NCI-H146 treated with DMSO at 0.1 percent for 48 hours (cell line): Measurements from ENCODE around the gene PRDM15.

Experiments used
- DNase-seq: peaks from one replicate; lab custom pipeline; 2025; ENCODE audit not compliant: unreplicated experiment; lab: John Stamatoyannopoulos, UW

Gene PRDM15

GRCh38 chr21:41766883-41767605 lies 112.1 kb downstream of the PRDM15 start, which contains the start of gene RIPK4:
TSS of gene RIPK4 (minus strand) at chr21:41767052. CDS start at chr21:41767041, 11 bp downstream.
- peak; percentile 64 for DNase-seq

- DNase-seq = no peak
Observed at GRCh38 chr21:41765973-41766882, 112.9 kb downstream of the PRDM15 start.

GRCh38 chr21:41765420-41765821 lies 113.7 kb downstream of the PRDM15 start:
- no peak for DNase-seq

DNA sequence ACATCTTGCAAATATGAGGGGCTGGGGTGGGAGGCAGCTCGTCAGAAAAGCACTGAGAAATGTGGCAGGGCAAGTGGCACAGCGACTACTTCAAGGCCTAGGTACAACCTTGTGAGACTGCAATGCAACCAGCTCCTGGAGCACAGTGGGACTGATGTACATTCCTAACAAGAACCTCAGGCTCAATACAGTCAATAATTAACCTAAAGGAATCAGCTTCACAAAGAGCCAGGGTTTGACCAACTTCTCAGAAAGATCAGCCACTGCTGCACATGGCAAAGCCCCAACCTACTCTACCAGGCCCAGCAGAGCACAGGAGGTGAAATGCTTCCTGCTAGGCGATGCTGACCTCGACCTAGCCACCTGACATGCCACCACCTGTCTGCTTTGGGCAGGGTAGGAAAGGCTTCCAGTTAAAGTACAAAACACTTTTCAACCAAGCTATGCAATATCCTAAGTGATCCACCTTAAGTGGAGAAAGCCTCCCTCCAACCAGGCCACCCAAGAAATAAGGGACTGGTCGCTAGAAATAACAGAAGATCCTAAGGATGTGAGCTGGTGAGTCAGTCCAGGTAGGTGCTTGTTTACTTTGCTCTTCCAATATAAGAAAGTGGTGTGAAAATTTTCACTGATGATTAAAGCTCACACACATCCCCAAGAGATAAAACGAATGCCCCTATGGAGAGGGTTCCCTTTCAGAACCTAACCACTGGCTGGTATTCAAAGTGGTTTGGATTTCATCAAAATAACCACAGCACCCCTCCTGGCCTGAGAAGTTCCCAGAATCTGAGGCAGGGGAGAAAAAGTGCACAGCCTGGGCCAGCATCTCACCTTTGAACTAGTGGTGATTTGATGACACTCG lies 114.4 kb downstream of the PRDM15 start:
- DNase-seq = no peak

DNA sequence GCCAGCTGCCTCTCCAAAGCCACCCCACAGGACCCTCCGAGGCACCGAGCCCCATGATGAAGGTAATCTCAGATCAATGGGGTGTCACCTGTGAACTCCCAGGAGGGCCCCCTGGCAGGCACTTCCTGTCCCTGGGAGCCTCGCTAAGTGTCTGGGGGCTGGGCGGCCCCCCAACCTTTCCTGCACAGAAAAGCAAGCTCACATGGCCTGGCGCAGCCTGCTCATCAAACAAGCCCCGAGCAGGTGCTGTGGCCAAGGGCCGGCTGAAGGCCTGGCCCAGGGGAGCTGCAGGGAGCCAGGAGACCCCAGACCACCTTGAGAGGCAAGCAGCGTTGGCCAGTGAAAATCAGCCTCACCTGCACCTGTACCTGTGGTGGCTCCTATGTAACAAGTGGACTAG lies 115.1 kb downstream of the PRDM15 start:
- DNase-seq = no peak

GRCh38 chr21:41763398-41763931 lies 115.7 kb downstream of the PRDM15 start:
- no peak for DNase-seq

- no peak for DNase-seq
Observed at GRCh38 chr21:41762753-41763152, 116.4 kb downstream of the PRDM15 start.

GRCh38 chr21:41761934-41762635 lies 117.1 kb downstream of the PRDM15 start:
- DNase-seq = no peak

DNA sequence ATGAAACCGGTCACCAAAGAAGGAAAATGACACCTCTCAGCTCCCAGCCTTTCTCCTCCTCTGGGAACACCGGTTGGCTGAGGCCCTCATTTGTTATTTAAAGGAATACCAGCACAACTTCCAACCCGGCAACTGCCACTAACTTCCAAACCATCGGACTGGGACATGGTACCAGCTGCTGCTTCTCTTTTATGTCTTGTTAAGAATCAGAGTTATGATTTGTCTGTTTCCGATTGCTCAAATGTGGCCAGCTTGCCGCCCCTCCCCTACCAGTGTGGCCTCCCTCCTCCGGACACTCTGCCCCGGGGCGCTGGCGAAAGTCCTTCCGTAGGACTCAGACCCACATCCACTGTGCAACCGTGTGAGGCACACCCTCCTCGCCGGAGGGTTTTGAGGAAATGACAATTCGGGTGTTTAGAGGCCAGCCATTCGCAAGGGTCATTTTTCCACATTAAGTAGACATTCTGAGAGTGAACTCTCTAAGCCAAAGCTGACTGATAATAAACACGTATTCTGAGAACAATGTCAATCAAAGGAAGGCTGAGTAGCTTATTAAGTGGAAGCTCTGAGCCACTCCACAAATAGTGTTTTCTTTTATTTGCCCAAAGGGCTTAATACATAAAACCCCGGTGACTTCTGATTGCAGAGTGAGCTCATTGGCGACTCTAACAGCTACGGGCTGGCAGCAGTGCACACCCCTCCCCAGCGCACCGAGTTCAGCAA lies 117.8 kb downstream of the PRDM15 start:
- DNase-seq = no peak

GRCh38 chr21:41760411-41760810 lies 118.7 kb downstream of the PRDM15 start:
- DNase-seq = no peak

- DNase-seq = no peak
Observed at GRCh38 chr21:41759926-41760325, 119.2 kb downstream of the PRDM15 start.

- DNase-seq = no peak
Observed at GRCh38 chr21:41759214-41759840, 119.8 kb downstream of the PRDM15 start.

GRCh38 chr21:41758550-41758949 lies 120.6 kb downstream of the PRDM15 start:
- no peak for DNase-seq

GRCh38 chr21:41755934-41756773 lies 123.0 kb downstream of the PRDM15 start:
- DNase-seq = no peak

DNA sequence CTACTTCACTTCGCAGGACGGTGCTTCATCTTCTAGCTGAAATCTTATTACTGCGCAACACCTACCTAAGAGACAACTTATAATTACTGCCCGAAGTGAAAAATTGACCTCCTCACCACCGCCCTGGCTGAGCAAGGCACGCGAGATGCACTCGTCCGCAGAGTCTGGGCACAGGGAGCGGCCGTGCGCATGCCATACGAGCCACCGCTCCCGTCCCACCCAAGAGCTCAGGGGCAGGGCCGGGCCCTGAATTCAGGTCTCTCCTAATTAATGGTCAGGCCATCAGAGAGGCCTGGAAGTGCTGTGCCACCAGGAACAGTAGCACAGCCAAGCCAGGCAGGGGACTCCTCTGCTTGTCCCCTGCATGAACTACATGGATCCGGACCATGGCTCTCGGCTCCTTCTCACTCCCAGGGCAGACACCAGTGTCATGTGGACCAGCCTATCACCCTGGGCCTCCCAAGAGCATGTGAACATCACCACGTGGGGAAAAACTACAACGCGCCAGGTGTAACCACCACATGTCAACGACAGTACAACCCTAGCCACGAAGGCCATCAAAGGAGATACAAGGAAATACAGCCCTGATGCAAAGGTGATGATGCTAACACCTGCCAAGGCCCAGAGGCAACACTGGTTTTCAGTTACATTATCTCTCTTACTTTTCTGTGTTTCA lies 123.7 kb downstream of the PRDM15 start:
- no peak for DNase-seq

DNA sequence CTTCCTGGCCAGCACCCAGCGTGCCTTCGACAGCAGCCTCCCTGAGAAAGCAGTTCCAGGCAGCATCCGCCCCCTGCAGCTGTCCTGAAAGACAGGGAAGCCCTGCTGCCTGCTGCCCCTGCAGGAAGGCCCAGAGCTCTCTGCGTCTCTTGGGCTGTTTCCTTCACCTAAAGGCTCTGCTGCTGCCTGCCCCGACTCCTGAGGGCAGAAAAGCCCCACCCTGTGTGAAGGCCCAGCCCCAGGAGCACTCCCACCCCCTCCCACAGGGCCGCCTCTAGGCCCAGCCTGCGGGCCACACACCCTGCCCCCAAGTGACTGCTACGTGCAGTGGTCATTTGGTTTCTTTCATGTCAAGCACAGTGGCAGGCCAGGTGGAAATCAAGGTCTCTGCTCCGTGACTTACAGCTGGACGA lies 124.7 kb downstream of the PRDM15 start:
- DNase-seq = no peak

DNA sequence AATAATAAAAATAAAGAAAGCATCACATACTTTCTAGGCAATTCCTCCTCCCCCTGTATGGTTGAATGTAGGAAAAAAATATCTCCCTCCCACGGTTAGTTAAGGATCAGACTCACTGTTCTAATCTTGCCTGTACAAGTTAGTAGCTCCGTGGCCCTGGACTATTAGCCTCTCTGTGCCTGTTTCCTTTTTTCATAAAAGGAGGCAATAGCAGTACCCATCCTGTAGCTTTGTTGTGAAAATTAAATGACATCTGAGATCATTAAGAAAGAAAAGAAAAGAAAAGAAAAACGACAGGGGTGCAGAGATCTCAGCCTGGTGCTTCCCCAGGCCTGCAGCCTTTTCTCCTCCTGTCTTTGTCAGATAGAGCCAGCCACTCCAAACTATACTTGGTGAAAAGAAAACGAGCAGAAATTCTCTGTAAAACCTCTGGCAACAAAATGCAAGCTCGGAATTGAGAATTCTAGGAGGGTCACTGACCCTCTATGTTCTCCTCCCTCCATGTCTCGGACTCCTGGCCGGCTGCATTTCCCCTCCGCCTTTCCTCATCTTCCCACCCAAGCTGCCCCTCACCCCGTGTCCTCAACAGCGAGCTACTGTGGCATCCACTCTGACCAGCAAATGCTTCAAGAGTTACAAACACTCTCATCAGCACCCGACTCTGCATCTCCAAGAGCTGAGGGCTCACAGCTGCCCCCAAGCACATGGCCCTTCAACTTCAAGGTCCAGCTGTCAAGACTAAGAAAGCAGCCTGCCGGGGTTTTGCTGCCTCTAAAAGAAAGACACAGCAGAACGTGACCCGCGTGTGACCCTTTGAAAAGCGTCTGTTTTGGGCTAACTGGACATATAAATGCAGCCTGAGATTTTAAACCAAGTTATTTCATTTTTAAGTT lies 125.9 kb downstream of the PRDM15 start:
- no peak for DNase-seq
